ENCODE data around the gene MASP1.

Gene MASP1

GRCh38 chr3:187318819-187319616 lies 27.5 kb upstream of the MASP1 start:
- H3K4me1 Mint-ChIP-seq = peaks cover 16% of the 10 kb centered on the region
- H3K27me3 Mint-ChIP-seq (ENCODE audit: low read depth) = peaks cover 26% of the 10 kb centered on the region
- no peaks in the 10 kb centered on the region for H3K9me3 Mint-ChIP-seq

DNA sequence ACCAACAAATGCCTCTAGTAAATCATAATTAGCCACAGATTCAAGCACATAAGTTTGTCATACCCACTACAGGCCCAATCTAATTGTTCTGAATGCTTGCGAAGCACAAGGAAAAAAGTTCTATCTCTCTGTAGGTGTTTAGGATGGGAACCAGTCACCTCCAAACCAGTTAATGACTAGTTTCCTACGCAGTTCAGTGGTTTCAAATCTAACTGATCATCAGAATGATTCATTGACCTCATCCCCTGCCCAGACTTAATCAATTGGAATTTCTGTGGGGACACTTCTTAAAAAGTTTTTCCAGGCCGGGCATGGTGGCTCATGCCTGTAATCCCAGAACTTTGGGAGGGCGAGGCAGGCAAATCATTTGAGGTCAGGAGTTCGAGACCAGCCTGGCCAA lies 24.3 kb upstream of the MASP1 start:
- no peak overlapping the region for H3K27ac Mint-ChIP-seq
- no peaks in the 10 kb centered on the region for H3K36me3 Mint-ChIP-seq (ENCODE audit: low read depth)
- H3K27me3 Mint-ChIP-seq (ENCODE audit: low read depth) = peaks cover 24% of the 10 kb centered on the region
- H3K4me1 Mint-ChIP-seq = peaks cover 16% of the 10 kb centered on the region
- TF ChIP-seq, protein P1, sequence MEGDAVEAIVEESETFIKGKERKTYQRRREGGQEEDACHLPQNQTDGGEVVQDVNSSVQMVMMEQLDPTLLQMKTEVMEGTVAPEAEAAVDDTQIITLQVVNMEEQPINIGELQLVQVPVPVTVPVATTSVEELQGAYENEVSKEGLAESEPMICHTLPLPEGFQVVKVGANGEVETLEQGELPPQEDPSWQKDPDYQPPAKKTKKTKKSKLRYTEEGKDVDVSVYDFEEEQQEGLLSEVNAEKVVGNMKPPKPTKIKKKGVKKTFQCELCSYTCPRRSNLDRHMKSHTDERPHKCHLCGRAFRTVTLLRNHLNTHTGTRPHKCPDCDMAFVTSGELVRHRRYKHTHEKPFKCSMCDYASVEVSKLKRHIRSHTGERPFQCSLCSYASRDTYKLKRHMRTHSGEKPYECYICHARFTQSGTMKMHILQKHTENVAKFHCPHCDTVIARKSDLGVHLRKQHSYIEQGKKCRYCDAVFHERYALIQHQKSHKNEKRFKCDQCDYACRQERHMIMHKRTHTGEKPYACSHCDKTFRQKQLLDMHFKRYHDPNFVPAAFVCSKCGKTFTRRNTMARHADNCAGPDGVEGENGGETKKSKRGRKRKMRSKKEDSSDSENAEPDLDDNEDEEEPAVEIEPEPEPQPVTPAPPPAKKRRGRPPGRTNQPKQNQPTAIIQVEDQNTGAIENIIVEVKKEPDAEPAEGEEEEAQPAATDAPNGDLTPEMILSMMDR (IDR thresholded peaks at IDR 0.05; ENCODE audit: unreplicated experiment in 3 of 3) = no peak
- H3K4me3 Mint-ChIP-seq = no peak overlapping the region
- no peaks in the 10 kb centered on the region for H3K9me3 Mint-ChIP-seq

More at GRCh38 chr3:187318819-187319616, 27.5 kb upstream of the MASP1 start:
- TF ChIP-seq, protein P1 (IDR thresholded peaks at IDR 0.05; ENCODE audit: unreplicated experiment in 3 of 3) = peak; percentile 88 to 95 (median 93)
- H3K4me3 Mint-ChIP-seq = peak overlapping the region; percentile 14 to 54 (median 34)
- H3K27ac Mint-ChIP-seq = peak overlapping the region in 1 of 3 experiments; percentile 39
- H3K36me3 Mint-ChIP-seq (ENCODE audit: low read depth) = no peaks in the 10 kb centered on the region

DNA sequence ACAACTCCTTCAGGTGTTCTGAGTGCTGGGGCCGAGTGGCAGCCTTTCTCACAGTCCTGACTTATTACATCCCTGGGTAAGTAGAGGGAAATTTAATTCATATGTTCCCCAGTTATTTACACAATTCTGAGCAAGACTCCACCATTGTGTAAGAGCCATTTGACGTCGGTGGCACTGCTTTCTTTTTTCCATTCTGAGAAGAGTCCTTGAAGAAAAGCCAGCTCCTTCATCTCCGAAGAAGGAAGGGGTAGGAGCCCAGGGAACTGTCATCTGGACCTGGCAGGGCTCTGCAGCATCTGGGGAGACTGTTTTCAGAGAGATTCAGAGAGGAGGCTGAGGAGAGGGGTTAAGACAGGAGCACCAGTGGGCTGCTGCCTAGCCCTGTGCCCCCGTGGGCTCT lies 22.6 kb upstream of the MASP1 start:
- TF ChIP-seq, protein P1 (IDR thresholded peaks at IDR 0.05; ENCODE audit: unreplicated experiment in 3 of 3) = no peak
- H3K4me3 Mint-ChIP-seq = no peak overlapping the region
- peaks cover 6% of the 10 kb centered on the region for H3K4me1 Mint-ChIP-seq
- no peak overlapping the region for H3K27ac Mint-ChIP-seq
- H3K36me3 Mint-ChIP-seq (ENCODE audit: low read depth) = no peaks in the 10 kb centered on the region
- no peaks in the 10 kb centered on the region for H3K9me3 Mint-ChIP-seq
- peaks cover 21% of the 10 kb centered on the region for H3K27me3 Mint-ChIP-seq (ENCODE audit: low read depth)

DNA sequence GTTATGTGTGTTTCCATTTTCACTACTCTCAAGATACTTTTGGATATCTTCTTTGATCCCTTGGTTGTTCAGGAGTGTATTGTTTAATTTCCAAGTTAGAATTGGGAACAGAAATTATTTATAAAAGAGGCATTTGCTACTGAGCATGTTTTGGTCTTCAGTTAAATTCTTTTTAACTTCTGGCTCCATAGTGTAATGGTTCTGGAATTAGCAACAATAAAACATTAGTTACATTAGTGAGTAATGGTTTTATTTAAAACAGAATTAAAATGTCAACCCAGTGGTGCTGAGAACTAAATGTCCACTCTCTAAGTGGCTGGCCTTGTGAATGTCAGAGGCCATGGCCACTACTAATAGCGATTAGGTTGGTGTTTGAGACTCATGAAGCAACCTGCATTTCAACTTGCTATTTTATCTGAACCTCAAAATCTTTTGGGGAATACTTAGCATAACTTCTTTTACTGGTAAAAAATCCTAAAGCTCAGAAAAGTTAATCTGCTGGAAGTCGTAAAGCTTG lies 19.5 kb upstream of the MASP1 start:
- Mint-ChIP-seq H3K27ac (no peak overlapping the region), H3K4me1 (no peaks in the 10 kb centered on the region), H3K9me3 (no peaks in the 10 kb centered on the region), H3K27me3 (ENCODE audit: low read depth) (peaks cover 9% of the 10 kb centered on the region), H3K36me3 (ENCODE audit: low read depth) (no peaks in the 10 kb centered on the region), H3K4me3 (no peak overlapping the region)
- TF ChIP-seq, protein P1 (IDR thresholded peaks at IDR 0.05; ENCODE audit: unreplicated experiment in 3 of 3) = no peak

DNA sequence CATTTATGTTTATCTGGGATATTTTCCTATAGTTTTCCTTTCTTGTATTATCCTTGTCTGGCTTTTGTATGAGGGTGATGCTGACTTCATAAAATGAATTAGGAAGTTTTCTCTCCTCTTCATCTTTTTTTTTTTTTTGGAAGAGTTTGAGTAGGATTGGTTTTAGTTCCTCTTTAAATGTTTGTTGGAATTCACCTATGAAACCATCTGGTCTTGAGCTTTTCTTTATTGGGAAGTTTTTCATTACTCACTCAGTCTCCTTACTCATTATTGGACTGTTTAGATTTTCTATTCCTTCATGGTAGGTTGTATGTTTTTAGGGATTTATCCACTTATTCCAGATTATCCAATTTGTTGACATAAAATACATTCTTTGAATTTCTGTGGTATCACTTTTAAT lies 18.7 kb upstream of the MASP1 start:
- Mint-ChIP-seq H3K27ac (no peak overlapping the region), H3K4me1 (peaks cover 8% of the 10 kb centered on the region), H3K4me3 (no peak overlapping the region), H3K9me3 (no peaks in the 10 kb centered on the region), H3K36me3 (ENCODE audit: low read depth) (no peaks in the 10 kb centered on the region), H3K27me3 (ENCODE audit: low read depth) (peaks cover 9% of the 10 kb centered on the region)
- TF ChIP-seq, protein P1 (IDR thresholded peaks at IDR 0.05; ENCODE audit: unreplicated experiment in 3 of 3) = no peak
